Smooth muscle cell (in vitro differentiated cells): ENCODE measurements around the gene IL27RA. TPM values are rescaled to one million over a fixed set of nuclear protein-coding genes. Genes with fewer than 3 reads are reported as not detected.

Experiments
- DNase-seq: peaks from one replicate; lab custom pipeline; 2025; ENCODE audit not compliant: unreplicated experiment; lab: John Stamatoyannopoulos, UW
- H2AFZ ChIP-seq: fragments of 200-600 bp; sonication (generic); 2 replicates; pipeline ENCODE4 v1.6.0; 2016; ENCODE audit warnings: antibody characterized with exemption, low read depth, mild to moderate bottlenecking
- H3F3A ChIP-seq: fragments of 200-600 bp; sonication (generic); 2 replicates; pipeline ENCODE4 v1.6.0; 2017; ENCODE audit warnings: antibody characterized with exemption, low read depth
- H3K27ac ChIP-seq: fragments of 200-600 bp; sonication (generic); 2 replicates; pipeline ENCODE4 v1.5.1; 2016; ENCODE audit warnings: low read depth, mild to moderate bottlenecking
- H3K27me3 ChIP-seq: fragments of 200-600 bp; sonication (generic); 2 replicates; pipeline ENCODE4 v1.6.1; 2016; ENCODE audit warnings: low read depth, mild to moderate bottlenecking
- H3K36me3 ChIP-seq: fragments of 200-600 bp; sonication (generic); 2 replicates; pipeline ENCODE4 v1.5.1; 2016; ENCODE audit warnings: low read depth
- H3K4me1 ChIP-seq: fragments of 200-600 bp; sonication (generic); 2 replicates; pipeline ENCODE4 v1.5.1; 2016; ENCODE audit warnings: low read depth
- H3K4me2 ChIP-seq: fragments of 200-600 bp; sonication (generic); 2 replicates; pipeline ENCODE4 v1.6.0; 2016; ENCODE audit warnings: mild to moderate bottlenecking
- H3K4me3 ChIP-seq: fragments of 200-600 bp; sonication (generic); 2 replicates; pipeline ENCODE4 v1.5.1; 2016; ENCODE audit warnings: mild to moderate bottlenecking
- H3K79me2 ChIP-seq: fragments of 200-600 bp; sonication (generic); 2 replicates; pipeline ENCODE4 v1.6.0; 2016; ENCODE audit warnings: low read depth, mild to moderate bottlenecking
- H3K9ac ChIP-seq: fragments of 200-600 bp; sonication (generic); 2 replicates; pipeline ENCODE4 v1.6.0; 2016; ENCODE audit warnings: low read depth
- H3K9me3 ChIP-seq: fragments of 200-600 bp; sonication (generic); replicated peaks from 2 replicates; pipeline ENCODE4 v1.5.1; 2016; ENCODE audit warnings: low read depth
- H4K20me1 ChIP-seq: fragments of 200-600 bp; sonication (generic); 2 replicates; pipeline ENCODE4 v1.6.0; 2016; ENCODE audit warnings: low read depth
- WGBS: methylation state at CpG from one replicate; pipeline ENCODE4 v1.1.7; 2016; ENCODE audit warnings: low lambda C conversion rate; 5-methylcytosine and 5-hydroxymethylcytosine counted together
- polyA plus RNA-seq: library from polyadenylated mRNA; unstranded; fragments of >200 nt; fragmentation: Nextera tagmentation; extraction: Ambion mirVana; gene quantifications from 2 replicates; pipeline ENCODE4 v1.2.1, GENCODE V29; 2016
- total RNA-seq: library from RNA; depleted of rRNA; stranded (reverse); fragments of >200 nt; gene quantifications from 2 replicates; pipeline ENCODE4 v1.2.3, GENCODE V29; 2014
- TF ChIP-seq, protein P1 (sequence below): fragments of 200-600 bp; sonication (generic); IDR thresholded peaks from 2 replicates; pipeline ENCODE4 v1.5.1; 2017; ENCODE audit warnings: borderline replicate concordance, mild to moderate bottlenecking, antibody characterized with exemption; ENCODE audit not compliant: insufficient read depth, poor library complexity, severe bottlenecking

Gene IL27RA
- total and polyA plus RNA-seq, 2 experiments from 2014 or later = 3.1 to 3.8 TPM

DNA sequence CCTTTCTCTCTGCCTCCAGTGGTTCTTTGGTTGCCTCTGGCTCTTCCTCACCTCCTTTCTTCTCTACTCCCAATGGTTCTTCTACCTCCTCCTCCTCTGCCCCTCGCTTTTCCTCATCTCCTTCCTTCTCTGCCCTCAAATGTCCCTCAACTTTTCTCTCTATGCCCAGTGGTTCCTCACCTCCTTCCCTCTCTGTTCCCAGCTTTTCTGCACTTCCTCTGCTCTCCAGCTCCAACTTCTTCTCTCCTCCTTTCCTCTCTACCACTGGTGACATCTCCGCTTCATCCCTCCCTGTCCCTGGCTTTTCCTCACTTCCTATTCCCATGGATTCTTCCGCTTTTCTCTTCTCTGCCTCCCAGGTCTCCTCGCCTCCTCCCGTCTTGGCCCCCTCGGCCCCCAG is 22.5 kb downstream of the IL27RA start:
- H3K36me3 ChIP-seq = no peaks in the 10 kb centered on the region
- no peaks in the 10 kb centered on the region for H4K20me1 ChIP-seq
- H3K4me2 ChIP-seq = no peak overlapping the region
- H3K79me2 ChIP-seq = no peaks in the 10 kb centered on the region
- no peak overlapping the region for H2AFZ ChIP-seq
- H3K27ac ChIP-seq = no peak overlapping the region
- no peak for DNase-seq
- H3K9me3 ChIP-seq = no peaks in the 10 kb centered on the region
- no peaks in the 10 kb centered on the region for H3F3A ChIP-seq
- H3K4me1 ChIP-seq = no peaks in the 10 kb centered on the region
- WGBS = 95% methylated on average over 6 of the region's 6 CpGs
- TF ChIP-seq, protein P1, sequence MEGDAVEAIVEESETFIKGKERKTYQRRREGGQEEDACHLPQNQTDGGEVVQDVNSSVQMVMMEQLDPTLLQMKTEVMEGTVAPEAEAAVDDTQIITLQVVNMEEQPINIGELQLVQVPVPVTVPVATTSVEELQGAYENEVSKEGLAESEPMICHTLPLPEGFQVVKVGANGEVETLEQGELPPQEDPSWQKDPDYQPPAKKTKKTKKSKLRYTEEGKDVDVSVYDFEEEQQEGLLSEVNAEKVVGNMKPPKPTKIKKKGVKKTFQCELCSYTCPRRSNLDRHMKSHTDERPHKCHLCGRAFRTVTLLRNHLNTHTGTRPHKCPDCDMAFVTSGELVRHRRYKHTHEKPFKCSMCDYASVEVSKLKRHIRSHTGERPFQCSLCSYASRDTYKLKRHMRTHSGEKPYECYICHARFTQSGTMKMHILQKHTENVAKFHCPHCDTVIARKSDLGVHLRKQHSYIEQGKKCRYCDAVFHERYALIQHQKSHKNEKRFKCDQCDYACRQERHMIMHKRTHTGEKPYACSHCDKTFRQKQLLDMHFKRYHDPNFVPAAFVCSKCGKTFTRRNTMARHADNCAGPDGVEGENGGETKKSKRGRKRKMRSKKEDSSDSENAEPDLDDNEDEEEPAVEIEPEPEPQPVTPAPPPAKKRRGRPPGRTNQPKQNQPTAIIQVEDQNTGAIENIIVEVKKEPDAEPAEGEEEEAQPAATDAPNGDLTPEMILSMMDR = no peak
- no peak overlapping the region for H3K9ac ChIP-seq
- no peak overlapping the region for H3K4me3 ChIP-seq
- H3K27me3 ChIP-seq = peaks cover 9% of the 10 kb centered on the region

DNA sequence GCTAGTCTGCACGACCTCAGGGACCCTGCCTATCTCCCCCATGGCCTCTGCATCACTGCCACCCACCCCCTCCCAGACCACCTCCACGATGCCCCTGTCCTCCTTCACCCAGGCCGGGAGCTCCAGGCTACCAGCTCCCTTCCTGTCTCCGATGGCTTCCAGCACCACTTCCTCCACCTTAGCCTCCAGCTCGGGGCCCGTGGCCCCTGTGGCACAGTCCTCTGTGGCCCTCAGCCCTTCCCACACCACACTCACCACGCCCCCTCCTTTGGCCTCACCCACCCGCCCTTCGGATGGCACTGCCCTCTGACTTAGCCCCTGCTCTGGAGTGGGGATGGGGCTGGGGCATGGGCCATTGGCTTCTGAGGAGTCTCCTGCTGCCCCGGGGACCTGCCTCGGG is 23.2 kb downstream of the IL27RA start:
- Histone ChIP-seq H3K4me3 (no peak overlapping the region), H3K9me3 (no peaks in the 10 kb centered on the region), H4K20me1 (no peaks in the 10 kb centered on the region), H3K36me3 (no peaks in the 10 kb centered on the region), H3K9ac (no peak overlapping the region), H3K4me2 (no peak overlapping the region), H2AFZ (no peak overlapping the region), H3F3A (no peaks in the 10 kb centered on the region), H3K79me2 (no peaks in the 10 kb centered on the region), H3K27me3 (peaks cover 9% of the 10 kb centered on the region), H3K4me1 (no peaks in the 10 kb centered on the region), H3K27ac (no peak overlapping the region)
- TF ChIP-seq, protein P1 = no peak
- no peak for DNase-seq
- WGBS = 92% methylated on average over 9 of the region's 11 CpGs

DNA sequence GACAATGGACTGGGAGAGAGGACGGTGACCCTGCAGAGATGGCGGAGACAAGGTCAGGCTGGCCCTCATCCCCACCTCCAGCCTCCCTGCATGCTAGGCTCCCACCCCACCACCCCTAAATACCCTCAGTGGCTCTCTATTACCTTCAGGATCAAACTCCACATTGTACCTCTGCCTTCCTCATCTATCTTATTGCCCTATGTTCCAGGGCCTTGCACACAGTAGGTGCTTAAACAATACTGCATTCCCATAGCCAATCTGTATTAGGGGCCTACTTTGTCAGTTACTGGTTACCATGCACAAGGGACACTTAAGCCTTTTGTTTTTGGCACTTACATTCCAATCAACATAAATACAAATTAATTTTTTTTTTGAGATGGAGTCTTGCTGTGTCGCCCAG is 23.8 kb downstream of the IL27RA start:
- Histone ChIP-seq H3K9me3 (no peaks in the 10 kb centered on the region), H3K27ac (no peak overlapping the region), H2AFZ (no peak overlapping the region), H3K4me2 (no peak overlapping the region), H3K4me3 (no peak overlapping the region), H3K79me2 (no peaks in the 10 kb centered on the region), H4K20me1 (no peaks in the 10 kb centered on the region), H3K9ac (no peak overlapping the region), H3K27me3 (peaks cover 9% of the 10 kb centered on the region), H3F3A (no peaks in the 10 kb centered on the region), H3K36me3 (no peaks in the 10 kb centered on the region), H3K4me1 (no peaks in the 10 kb centered on the region)
- TF ChIP-seq, protein P1 = no peak
- no peak for DNase-seq
- WGBS = 90% methylated on average over 3 of the region's 3 CpGs

DNA sequence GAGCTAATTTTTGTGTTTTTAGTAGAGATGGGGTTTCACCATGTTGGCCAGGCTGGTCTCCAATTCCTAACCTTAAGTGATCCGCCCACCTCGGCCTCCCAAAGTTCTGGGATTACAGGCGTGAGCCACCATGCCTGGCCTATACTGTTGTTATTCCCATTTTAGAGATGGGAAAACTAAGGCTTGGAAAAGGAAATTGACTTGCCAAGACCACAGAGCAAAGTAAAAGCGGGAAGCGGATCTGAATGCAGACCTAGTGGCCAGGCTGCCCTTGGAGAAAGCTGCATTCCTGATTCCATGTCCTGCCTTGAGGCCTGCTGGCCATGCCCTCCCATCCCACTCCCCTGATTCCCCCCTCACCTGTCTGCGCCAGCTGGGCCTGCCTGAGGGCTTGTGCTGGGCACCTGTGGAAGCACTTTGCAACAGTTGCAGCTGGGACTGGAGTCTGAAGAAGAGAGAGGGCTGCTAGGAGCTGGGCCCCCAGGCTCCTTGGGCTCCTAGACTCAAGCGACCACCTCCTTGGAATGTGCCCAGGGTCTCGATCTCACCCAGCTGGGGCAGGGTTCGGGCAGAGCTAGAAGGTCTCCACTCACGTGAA is 24.6 kb downstream of the IL27RA start:
- H3K9me3 ChIP-seq = no peaks in the 10 kb centered on the region
- H3F3A ChIP-seq = no peaks in the 10 kb centered on the region
- no peak overlapping the region for H3K9ac ChIP-seq
- H3K79me2 ChIP-seq = no peaks in the 10 kb centered on the region
- H3K4me3 ChIP-seq = no peak overlapping the region
- H3K36me3 ChIP-seq = no peaks in the 10 kb centered on the region
- no peak overlapping the region for H3K4me2 ChIP-seq
- TF ChIP-seq, protein P1 = no peak
- H3K27ac ChIP-seq = no peak overlapping the region
- H2AFZ ChIP-seq = no peak overlapping the region
- no peaks in the 10 kb centered on the region for H4K20me1 ChIP-seq
- DNase-seq = no peak
- 93% methylated on average over 10 of the region's 10 CpGs for whole genome bisulfite sequencing
- H3K4me1 ChIP-seq = no peaks in the 10 kb centered on the region
- peaks cover 9% of the 10 kb centered on the region for H3K27me3 ChIP-seq
